Stimulated activated CD8-positive, alpha-beta memory T cell treated with anti-CD3 and anti-CD28 coated beads, Interleukin-7, amount 100 ng/mL, for 4 hours (primary cell): ENCODE results near the gene IQSEC1.
A peak's percentile ranks its signal among the peaks of the same experiment; 100 is the strongest.

ENCODE experiments used
- DNase-seq, 2 donors: peaks; one replicate each; pipeline ENCODE4 v3.0.0-alpha.2; 2020; ENCODE audit warnings: low read depth in 2 of 2

The IQSEC1 gene

DNA sequence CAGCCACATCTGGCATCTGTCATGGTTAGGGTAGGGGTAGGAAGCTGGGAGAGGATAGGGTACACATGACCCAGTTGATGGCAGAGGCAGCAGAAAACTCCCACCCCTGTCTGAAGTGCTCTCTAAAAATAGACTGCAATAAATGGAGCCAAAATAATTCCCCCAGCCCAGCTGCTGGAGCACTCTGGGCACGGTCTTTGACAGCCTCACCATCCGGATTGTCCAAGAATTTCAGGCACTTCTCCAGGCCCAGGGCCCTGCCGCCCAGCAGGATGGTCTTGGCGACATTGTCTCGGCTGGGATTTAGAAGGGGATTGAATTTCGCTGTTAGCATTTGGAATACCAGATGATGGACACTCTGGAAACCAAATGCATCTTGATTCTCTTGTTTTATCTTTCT is 103.7 kb downstream of the IQSEC1 start:
- no peak for DNase-seq

- no peak for DNase-seq
Measured at GRCh38 chr3:12968541-12968940, 104.7 kb downstream of the IQSEC1 start.

DNA sequence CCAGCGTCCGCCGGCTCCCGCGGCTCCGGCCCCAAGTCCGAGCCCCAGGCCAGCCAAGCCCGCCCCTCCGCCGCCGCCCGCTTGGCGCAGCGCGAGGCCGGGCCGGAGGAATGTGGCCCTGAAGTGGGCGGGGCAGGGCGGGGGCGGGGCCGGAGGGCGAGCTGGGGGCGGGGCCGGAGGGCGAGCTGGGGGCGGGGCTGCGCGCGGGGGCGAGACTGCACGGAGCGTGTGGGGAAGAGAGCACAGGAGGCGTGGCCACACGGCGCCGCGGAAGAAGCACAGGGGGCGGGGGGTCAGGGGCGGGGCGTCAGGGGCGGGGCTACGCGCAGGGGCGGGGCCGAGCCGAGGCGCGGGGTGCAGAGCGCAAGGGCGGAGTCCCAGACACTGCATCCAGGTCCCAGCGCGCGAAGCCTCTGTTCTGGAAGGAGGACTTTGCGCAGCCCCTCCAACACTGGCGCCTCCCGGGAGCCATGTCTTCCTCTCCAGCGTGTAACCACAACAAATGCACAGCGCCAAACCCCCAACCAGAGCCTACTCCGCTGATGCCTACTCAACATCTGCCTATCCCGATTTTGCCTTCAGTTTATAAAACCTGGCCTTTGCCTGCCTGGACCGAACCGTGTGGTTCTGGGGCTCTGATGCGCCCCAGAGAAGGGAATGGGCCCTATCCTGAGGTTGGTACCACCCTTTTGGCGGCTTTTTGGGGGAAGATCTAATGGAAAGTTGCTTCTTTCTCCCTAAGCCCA is 105.5 kb downstream of the IQSEC1 start:
- peak; percentile 73 to 87 for DNase-seq

GRCh38 chr3:12966847-12967605 is 106.2 kb downstream of the IQSEC1 start:
- DNase-seq, result no peak

DNA sequence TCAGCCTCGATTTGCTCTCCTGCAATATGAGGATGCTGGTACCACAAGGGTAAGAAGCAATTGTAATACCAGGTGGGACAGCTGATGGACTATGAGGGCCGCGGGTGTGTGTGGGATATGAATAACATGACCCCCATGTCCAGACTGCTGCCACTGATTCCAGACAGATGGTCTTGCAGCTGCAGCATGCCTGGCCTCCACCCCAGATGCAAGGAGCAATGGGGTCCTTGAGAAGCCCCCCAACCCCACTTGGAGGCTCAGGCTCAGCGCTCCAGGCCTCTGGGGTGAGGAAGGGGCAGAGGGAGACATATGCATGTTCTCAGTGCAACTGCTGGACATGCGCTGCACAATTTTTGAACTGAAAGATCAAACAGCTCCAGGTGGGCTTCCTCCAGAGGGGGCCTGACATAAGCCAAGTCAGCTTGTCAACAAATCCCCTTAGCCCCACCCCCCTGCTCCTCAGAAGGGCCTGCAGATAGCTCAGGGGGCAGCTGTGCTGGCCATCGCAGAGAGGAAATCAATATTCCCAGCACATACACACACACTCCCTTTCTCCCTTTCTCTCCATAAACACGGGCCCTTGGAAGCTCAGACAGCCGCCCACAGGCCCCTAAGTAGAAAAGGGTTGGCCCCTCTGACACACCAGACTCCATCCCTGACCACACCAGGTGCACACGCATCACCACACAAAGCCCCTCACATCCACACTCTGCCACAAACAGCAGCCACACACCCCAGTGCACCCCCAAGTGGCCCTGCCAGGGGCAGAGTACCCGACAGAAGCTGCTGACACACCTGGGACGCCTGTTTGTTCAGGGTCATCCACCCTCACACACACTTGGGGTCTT is 107.0 kb downstream of the IQSEC1 start:
- no peak for DNase-seq

DNA sequence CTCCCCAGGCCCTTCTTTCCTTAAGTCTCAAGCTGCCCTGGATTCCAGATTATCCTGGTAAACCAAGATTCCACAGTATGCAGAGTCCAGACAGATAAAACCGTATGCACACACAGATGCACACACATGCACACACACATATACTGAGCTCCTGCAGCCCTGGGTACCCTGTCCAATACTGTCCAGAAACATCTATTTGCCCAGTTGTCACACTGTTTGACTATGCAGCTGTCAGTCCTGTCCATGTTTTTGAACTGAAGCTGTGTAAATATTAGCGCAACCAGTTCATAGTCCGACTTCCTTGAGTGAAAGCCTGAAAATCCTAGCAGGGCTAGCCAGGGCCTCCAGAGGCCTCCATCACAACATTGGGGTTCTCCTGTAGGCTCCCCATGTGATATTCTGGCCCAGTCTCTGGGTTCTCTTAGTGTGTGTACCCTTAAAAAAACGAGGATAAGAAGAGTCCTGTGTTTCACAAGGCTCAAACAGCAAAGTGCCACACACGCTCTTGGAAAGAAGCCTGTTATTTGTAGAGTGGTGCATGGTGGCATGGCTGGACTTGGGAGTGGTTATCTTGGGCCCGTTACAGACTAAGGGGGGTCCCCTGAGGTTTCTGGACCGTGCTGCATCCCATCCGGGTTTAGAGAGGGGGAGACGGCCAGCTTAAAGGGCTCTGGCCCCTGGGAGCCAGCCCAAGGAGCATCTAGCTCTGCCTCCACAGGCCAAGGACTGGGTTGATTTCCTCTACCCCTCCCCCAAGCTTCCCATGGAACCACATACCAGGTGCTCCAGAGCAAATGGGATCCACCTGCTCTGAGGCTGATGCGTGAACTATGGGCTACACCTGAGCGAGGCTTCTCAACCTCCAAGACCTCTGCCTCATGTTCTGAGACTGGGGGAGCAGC is 108.3 kb downstream of the IQSEC1 start:
- no peak for DNase-seq

- no peak for DNase-seq
Measured at GRCh38 chr3:12963922-12964701, 109.1 kb downstream of the IQSEC1 start.

GRCh38 chr3:12963231-12963896 is 109.9 kb downstream of the IQSEC1 start:
- no peak for DNase-seq

DNA sequence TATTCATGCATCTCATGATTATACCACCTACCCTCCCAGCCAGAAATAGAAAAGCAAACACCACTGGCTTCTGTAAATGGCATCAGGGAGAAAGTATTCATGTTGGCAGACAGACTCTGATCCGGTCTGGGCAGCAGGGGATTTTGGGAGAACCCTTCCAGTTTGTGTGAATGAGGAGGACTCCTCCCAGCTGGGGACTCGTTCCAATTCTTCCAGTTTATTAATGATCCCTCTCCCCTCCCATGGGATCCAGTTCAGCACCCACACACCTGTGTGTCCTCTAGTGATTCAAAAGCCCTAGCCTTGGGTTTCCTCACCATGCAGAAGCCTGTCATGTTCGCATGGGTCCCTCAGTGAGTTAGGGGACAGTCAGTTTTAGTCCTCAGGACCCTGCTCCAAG is 110.9 kb downstream of the IQSEC1 start:
- no peak for DNase-seq

DNA sequence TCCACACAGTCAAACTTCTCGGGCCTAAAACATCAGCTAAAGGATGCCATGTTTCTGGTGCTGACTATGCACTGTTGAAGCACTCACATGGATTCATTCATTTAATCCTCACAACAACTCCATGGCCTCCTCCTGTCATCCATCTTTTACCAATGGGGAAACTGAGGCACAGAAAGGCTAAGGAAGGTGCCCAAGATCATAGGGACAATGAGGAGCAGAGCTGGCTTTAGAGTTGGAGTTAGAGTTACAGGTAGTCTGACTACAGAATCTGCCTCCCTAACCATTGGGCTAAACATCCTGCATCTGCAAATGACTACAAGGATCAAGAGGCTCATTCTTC is 111.6 kb downstream of the IQSEC1 start:
- DNase-seq, result no peak

DNA sequence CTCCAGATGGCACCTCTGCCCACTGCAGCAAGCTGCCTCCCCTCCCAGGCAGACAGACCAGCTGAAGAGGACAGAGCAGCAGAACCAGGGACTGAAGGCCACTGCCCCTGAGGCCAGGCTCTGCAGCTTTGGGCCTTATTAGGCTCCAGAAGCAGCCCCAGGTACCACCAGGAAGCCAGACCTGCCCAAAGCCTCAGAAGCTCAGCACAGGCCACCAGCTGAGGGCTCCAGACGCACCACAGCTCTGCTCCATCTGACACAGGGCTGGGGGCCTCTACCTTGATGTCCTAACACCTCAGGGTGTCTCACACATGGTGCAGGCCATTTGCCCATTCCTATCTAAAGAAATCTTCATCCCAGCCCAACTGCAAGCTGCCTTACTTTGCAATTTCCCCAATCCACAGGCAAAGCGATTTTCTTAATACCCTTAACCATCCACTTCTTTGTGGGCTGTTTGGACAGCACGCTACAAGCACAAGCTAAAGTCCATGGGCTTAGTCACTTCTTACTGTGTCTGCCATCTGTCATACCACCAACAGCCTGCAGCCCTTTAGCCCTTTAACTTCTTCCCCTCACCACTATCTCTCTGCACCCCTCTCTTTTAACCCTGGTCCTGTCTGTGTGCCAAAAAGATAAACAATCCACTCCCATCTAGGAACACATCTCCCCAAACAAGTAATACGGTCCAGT is 112.1 kb downstream of the IQSEC1 start:
- no peak for DNase-seq

DNA sequence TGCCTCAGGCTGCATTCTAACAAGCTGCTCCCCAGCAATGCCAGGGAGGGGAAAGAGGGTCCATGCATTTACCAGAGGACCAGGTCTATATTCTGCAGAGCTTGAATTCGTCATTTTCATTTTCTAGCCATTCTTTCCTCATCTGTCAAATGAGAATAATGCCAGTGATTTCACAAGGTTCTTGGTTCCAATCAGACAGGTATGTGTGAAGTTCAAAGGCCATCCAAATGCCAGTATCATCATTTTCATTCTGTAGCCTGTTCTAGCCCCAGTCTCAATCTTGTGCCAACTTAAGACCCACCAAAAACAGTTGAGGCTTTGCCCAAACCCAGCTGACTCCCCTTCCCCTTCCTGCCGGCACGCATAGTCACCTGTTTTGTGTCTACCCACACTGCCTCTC is 112.7 kb downstream of the IQSEC1 start:
- no peak for DNase-seq

DNA sequence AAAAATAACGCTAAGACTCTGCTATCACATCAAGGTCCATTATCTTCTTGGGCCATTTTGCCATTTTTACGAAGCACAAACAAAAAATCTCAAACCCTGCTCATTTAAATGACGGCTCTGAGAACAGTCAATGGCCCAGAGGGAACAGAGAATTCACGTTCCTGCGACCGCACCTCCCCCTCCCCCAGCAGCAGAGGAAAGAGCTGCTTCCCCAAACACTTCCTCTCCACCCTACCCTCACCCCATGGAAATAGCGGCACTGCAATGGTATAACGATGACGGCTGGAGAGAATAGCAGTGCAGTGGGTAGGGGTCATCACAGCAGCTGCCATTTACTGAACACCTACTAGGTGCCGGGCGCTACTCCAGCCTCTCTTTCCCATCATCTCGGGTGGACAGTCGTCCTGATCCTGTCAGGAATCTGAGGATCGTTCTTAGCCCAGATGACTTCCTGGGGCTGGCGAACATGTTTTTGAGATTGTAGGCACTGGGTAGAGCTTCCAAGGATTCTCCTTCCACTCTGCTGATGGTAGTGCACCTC is 113.3 kb downstream of the IQSEC1 start:
- DNase-seq, result no peak

DNA sequence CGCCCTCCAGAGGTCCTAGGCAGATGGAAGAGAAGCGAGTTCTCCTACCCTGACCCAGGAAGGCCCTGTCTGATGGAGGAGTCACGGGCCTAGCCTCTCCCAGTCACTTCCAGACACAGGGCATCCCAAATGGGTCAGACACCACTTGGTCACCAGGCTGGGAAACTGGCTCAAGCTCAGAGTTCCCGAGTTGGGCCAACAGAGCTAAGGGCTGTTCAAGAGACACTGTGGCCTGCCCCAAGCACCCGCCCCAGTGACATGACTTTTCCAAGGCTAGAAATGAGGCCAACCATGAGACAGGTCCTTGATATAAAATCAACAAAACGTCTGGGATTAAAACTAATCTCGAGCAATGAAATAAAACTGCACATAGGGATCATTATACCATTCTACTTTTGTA is 113.8 kb downstream of the IQSEC1 start:
- no peak for DNase-seq

DNA sequence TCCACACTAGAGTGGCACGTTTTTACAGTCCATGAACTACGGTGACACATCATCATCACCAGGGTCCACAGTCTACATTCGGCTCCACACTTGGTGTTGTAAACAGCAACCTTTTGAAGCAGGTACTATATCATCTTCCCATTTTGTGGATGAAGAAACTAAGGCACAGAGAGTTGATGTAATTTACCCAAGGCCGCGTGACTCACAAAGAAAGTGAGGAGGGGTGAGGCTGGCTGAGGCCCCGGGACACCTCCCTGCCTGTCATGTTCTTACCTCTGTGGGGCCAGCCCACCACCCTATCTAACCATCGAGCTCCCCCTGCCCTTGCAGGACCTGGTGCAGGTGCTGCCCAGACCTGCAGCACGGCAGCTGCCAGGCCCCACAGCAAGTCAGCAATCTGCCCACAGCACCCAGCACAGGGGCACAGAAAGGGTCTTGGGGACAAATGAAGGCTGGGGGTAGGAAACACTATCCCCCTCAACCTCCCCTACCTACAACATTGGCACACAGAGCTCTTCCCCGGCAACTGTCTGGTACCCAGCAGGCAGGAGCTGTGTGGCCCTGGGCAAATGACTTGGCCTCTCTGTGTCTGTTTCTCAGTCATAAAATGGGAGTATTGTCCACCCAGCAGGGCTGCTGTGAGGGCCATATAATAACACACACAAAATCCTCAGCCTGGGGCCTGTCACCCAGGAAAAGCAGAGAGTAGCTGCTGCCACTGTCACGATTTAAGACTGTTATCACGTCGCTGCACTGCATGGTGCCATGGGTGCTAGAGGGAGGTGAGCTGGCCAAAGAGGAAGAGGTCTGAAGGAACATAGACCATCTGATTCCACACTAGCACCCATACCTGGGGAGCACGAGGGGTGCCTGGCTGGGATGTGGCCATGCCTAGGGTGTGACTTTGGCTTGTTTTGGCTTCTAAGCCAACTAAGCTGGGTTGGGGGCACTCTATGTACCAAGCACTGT is 115.1 kb downstream of the IQSEC1 start:
- no peak for DNase-seq

DNA sequence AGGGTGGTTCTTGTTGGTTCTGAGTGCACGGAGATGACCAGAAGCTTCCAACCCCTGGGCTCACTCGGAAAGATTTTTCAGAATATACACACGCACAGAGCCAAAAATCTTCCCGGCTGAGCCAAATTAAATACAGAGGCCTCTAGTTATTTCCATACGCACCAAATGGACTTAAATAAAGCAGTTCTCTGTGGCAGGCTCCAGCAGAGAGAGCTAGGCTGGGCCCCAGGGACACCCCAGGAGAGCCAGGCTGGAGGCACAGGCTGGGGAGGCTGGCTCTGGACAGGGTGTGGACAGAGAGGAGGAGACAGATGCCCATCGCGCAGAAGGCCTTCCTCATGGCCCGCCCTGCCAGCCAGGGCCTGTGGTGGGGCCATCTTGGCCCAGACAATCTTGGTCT is 115.9 kb downstream of the IQSEC1 start:
- no peak for DNase-seq

DNA sequence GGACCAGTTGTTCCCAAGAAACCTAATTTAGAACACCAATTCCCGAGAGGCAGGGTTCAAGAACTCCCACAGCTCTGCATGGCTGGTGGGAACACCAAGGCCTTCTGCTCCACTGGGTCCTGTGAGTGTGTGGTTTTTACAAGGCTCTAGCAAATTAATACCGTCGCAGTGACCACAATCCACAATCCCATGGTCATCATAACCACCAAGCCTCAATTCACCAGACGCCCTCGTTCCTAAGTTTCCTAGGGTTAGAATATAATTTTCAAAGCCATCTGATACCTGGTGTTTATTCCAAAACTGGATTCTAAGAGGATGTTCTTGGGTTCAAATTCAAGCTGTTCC is 116.9 kb downstream of the IQSEC1 start:
- DNase-seq, result no peak

DNA sequence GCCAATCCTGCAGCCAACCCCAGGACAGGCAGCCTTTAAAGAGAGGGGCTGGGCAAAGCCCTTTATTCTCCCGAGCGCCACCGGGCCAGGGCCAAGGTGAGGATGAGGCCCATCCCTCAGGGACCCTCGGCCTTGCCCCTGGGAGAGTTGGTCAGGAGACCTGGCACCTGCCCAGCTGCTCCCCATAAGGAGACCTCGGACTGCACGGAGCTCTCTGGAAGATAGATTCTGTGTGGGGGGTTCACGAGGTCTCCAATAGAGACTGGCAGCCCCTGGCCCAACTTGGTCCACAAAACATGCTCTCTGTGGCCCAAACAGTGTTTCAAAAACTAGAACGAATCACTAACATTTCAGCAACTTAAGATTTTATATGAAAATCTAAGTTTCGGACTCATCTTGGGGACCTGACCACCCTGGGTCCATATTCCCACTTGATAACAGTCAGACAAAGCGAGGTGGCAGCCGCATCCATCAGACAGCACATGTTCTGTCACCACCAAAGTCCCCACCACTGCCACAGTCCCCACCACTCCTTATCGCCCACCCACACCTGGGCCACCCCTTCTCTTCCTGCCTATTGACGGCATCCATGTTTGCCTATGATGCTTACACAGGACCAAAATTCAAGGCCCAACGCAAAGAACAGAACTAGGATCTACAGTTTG is 117.4 kb downstream of the IQSEC1 start:
- no peak for DNase-seq
